SU-DHL-6 (cell line): ENCODE measurements around the gene EXTL2.

Experiments
- H2AFZ ChIP-seq: fragments of 200-600 bp; sonication (generic); 2 replicates; pipeline ENCODE4 v1.6.1; 2014; ENCODE audit warnings: low read depth, mild to moderate bottlenecking, moderate library complexity, mixed read lengths, antibody characterized with exemption, low read length; ENCODE audit not compliant: severe bottlenecking
- H3F3A ChIP-seq: fragments of 200-600 bp; shearing (Covaris generic); 2 replicates; pipeline ENCODE4 v1.6.0; 2016; ENCODE audit warnings: antibody characterized with exemption, mild to moderate bottlenecking; ENCODE audit not compliant: insufficient read depth
- H3K27ac ChIP-seq: fragments of 200-600 bp; sonication (generic); 2 replicates; pipeline ENCODE4 v1.5.1; 2016; ENCODE audit warnings: low read depth, mild to moderate bottlenecking, low read length, moderate library complexity, mixed read lengths
- H3K27me3 ChIP-seq: fragments of 200-600 bp; sonication (generic), shearing (Covaris generic); 2 replicates; pipeline ENCODE4 v1.6.0; 2014; ENCODE audit warnings: mild to moderate bottlenecking, low read length
- H3K36me3 ChIP-seq: fragments of 200-600 bp; sonication (generic); 2 replicates; pipeline ENCODE4 v1.6.1; 2014; ENCODE audit warnings: mild to moderate bottlenecking, low read length, mixed read lengths
- H3K4me2 ChIP-seq: fragments of 300-600, 200-600 bp; shearing (Covaris generic), sonication (generic); 2 replicates; pipeline ENCODE4 v1.6.0; 2014; ENCODE audit warnings: low read length, low read depth, mild to moderate bottlenecking; ENCODE audit not compliant: poor library complexity, severe bottlenecking
- H3K4me3 ChIP-seq: fragments of 200-600 bp; sonication (generic); 2 replicates; pipeline ENCODE4 v1.5.1; 2014; ENCODE audit warnings: antibody characterized with exemption, low read length, mild to moderate bottlenecking, mixed read lengths; ENCODE audit not compliant: insufficient read depth, poor library complexity, severe bottlenecking
- H3K79me2 ChIP-seq: fragments of 200-600 bp; sonication (generic); 2 replicates; pipeline ENCODE4 v1.6.1; 2014; ENCODE audit warnings: mild to moderate bottlenecking, low read length, moderate library complexity; ENCODE audit not compliant: insufficient read depth
- H3K9ac ChIP-seq: fragments of 200-600 bp; sonication (generic); 2 replicates; pipeline ENCODE4 v1.7.0; 2014; ENCODE audit warnings: mild to moderate bottlenecking, low read length
- H3K9me2 ChIP-seq: fragments of 200-600 bp; sonication (generic); replicated peaks from 2 replicates; pipeline ENCODE4 v1.6.1; 2014; ENCODE audit warnings: low read length; ENCODE audit not compliant: insufficient read depth
- H3K9me3 ChIP-seq: fragments of 200-600 bp; sonication (generic); 2 replicates; pipeline ENCODE4 v1.6.1; 2014; ENCODE audit warnings: low read length, mixed read lengths; ENCODE audit not compliant: insufficient read depth
- H4K20me1 ChIP-seq: fragments of 200-600 bp; sonication (generic); 2 replicates; pipeline ENCODE4 v1.6.1; 2014; ENCODE audit warnings: low read depth, mild to moderate bottlenecking, antibody characterized with exemption, low read length, moderate library complexity, mixed read lengths
- EZH2phosphoT487 ChIP-seq: fragments of 200-600 bp; sonication (generic), shearing (Covaris generic); conservative IDR thresholded peaks from 2 replicates; pipeline ENCODE4 v1.6.1; 2018; ENCODE audit warnings: mild to moderate bottlenecking, antibody characterized with exemption, low read length, moderate library complexity, mixed read lengths
- TF ChIP-seq, protein P1 (sequence below): fragments of 200-600 bp; sonication (generic); IDR thresholded peaks from one replicate; pipeline ENCODE4 v1.5.1; 2017; ENCODE audit warnings: antibody characterized with exemption, mild to moderate bottlenecking, low read length, moderate library complexity; ENCODE audit not compliant: insufficient read depth, poor library complexity, severe bottlenecking

The EXTL2 gene

DNA sequence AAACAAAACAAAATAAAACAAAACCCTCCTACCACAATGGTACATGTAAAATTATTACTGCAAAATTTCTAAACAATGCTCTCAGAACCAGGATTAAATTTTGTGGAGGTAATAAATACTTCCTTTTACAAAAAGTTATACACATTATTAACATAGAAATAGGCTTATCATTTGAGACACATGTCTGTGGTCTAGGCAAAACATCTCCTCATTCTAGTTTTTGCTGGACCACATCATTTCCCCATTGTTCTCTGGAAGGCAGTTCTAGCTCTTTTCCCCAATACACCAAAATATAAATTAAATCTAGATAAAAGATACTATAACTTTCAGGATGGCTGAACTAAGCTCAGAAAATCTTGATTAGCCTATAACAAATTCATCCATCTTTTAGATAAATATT lies 18.4 kb downstream of the EXTL2 start:
- TF ChIP-seq, protein P1, sequence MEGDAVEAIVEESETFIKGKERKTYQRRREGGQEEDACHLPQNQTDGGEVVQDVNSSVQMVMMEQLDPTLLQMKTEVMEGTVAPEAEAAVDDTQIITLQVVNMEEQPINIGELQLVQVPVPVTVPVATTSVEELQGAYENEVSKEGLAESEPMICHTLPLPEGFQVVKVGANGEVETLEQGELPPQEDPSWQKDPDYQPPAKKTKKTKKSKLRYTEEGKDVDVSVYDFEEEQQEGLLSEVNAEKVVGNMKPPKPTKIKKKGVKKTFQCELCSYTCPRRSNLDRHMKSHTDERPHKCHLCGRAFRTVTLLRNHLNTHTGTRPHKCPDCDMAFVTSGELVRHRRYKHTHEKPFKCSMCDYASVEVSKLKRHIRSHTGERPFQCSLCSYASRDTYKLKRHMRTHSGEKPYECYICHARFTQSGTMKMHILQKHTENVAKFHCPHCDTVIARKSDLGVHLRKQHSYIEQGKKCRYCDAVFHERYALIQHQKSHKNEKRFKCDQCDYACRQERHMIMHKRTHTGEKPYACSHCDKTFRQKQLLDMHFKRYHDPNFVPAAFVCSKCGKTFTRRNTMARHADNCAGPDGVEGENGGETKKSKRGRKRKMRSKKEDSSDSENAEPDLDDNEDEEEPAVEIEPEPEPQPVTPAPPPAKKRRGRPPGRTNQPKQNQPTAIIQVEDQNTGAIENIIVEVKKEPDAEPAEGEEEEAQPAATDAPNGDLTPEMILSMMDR = no peak
- no peak for TF ChIP-seq EZH2phosphoT487
- Histone ChIP-seq H3K27me3 (no peaks in the 10 kb centered on the region), H3K9ac (no peak overlapping the region), H3K4me2 (no peak overlapping the region), H4K20me1 (no peaks in the 10 kb centered on the region), H3F3A (no peaks in the 10 kb centered on the region), H3K27ac (no peak overlapping the region), H3K9me3 (no peaks in the 10 kb centered on the region), H3K79me2 (no peaks in the 10 kb centered on the region), H3K9me2 (no peaks in the 10 kb centered on the region), H2AFZ (no peak overlapping the region), H3K36me3 (no peaks in the 10 kb centered on the region), H3K4me3 (no peak overlapping the region)

DNA sequence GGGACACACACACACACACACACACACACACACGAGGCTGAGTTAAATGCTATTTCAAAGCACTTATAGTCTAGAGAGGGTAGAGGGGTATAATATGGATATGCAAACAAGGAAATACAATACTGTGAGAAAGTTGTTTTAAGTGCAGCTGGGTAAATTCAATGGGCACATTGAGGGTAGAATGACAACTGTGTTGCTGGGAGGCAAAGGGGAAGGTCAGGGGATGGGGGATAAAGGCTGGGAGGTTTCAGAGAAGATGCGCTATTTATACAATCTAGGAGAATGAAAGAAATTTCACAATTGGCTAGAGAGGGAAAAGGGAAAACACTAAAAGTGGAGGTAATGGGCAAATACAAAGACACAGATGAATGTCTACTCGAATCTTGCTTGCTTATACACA lies 19.4 kb downstream of the EXTL2 start:
- TF ChIP-seq EZH2phosphoT487 = no peak
- TF ChIP-seq, protein P1 = no peak
- Histone ChIP-seq H3K4me2 (no peak overlapping the region), H3K79me2 (no peaks in the 10 kb centered on the region), H3K27me3 (no peaks in the 10 kb centered on the region), H4K20me1 (no peaks in the 10 kb centered on the region), H3K36me3 (no peaks in the 10 kb centered on the region), H3K9me2 (no peaks in the 10 kb centered on the region), H3F3A (no peaks in the 10 kb centered on the region), H3K27ac (no peak overlapping the region), H3K4me3 (no peak overlapping the region), H2AFZ (no peak overlapping the region), H3K9ac (no peak overlapping the region), H3K9me3 (no peaks in the 10 kb centered on the region)

GRCh38 chr1:100874433-100874832 lies 20.2 kb downstream of the EXTL2 start:
- no peak overlapping the region for H3K9ac ChIP-seq
- H3K4me3 ChIP-seq = no peak overlapping the region
- H3K36me3 ChIP-seq = no peaks in the 10 kb centered on the region
- H3K9me3 ChIP-seq = no peaks in the 10 kb centered on the region
- H3K27ac ChIP-seq = no peak overlapping the region
- H2AFZ ChIP-seq = no peak overlapping the region
- no peak for TF ChIP-seq EZH2phosphoT487
- TF ChIP-seq, protein P1 = no peak
- no peaks in the 10 kb centered on the region for H3F3A ChIP-seq
- no peaks in the 10 kb centered on the region for H4K20me1 ChIP-seq
- H3K4me2 ChIP-seq = no peak overlapping the region
- H3K9me2 ChIP-seq = no peaks in the 10 kb centered on the region
- no peaks in the 10 kb centered on the region for H3K79me2 ChIP-seq
- H3K27me3 ChIP-seq = no peaks in the 10 kb centered on the region
